ENCODE results near the gene ITPK1. TPM values are rescaled to one million over a fixed set of nuclear protein-coding genes. Genes with fewer than 3 reads are reported as not detected.
A peak's percentile ranks its signal among the peaks of the same experiment; 100 is the strongest.

Gene ITPK1
- total RNA-seq, 1 donor from 2014 or later: 43.0 TPM

DNA sequence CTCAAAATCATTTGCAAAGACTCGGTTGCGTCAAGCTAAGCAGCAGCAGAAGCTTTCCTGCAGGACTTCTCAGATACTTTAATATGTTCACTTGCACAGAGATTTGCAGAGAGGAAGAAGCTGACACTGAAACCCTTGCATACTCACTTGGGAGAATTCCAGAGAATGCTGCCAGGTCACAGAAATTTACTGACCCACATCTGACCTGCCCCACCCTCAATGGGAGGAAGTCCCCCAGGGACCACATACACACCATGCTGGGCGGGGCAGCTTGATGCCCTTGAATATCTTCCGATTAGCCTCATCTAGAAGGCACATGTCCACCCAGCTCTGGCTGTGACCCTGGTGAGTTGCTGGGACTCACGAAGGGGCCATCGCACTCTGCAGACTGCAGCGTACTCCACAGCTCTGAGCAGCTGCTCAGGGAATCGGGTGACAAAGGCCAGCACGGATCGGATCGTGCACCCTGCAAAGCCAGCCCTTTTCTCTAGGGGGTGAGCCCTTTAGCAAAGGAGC, 83.2 kb downstream of the ITPK1 start:
- CTCF ChIA-PET: interaction anchor here (1.0 to 3.7 kb wide), 3 partner anchors 11 to 84 kb away, joined by 4 to 27 read pairs (median 5); partner anchors contain the start of gene ITPK1
- DNase-seq (no peak), ATAC-seq (ENCODE audit: low read depth) (peak; percentile 23)
- peaks cover 64% of the 10 kb centered on the region for H3K4me1 Mint-ChIP-seq
- TF ChIP-seq, protein P1, sequence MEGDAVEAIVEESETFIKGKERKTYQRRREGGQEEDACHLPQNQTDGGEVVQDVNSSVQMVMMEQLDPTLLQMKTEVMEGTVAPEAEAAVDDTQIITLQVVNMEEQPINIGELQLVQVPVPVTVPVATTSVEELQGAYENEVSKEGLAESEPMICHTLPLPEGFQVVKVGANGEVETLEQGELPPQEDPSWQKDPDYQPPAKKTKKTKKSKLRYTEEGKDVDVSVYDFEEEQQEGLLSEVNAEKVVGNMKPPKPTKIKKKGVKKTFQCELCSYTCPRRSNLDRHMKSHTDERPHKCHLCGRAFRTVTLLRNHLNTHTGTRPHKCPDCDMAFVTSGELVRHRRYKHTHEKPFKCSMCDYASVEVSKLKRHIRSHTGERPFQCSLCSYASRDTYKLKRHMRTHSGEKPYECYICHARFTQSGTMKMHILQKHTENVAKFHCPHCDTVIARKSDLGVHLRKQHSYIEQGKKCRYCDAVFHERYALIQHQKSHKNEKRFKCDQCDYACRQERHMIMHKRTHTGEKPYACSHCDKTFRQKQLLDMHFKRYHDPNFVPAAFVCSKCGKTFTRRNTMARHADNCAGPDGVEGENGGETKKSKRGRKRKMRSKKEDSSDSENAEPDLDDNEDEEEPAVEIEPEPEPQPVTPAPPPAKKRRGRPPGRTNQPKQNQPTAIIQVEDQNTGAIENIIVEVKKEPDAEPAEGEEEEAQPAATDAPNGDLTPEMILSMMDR (IDR thresholded peaks at IDR 0.05): no peak
- H3K27me3 Mint-ChIP-seq: no peaks in the 10 kb centered on the region
- peak overlapping the region; percentile 82 for H3K27ac Mint-ChIP-seq
- H3K36me3 Mint-ChIP-seq (ENCODE audit: low read depth): peaks cover 3% of the 10 kb centered on the region
- intact Hi-C loops (cut with micrococcal nuclease): loop anchor here (5.0 kb wide), 1 partner anchor 80 kb away; no protein-coding TSS in a partner anchor
- POLR2A ChIA-PET: interaction anchor here (0.9 to 1.9 kb wide), 2 partner anchors 28 to 81 kb away, joined by 3 to 6 read pairs; no protein-coding TSS in a partner anchor
- peak overlapping the region; percentile 46 for H3K4me3 Mint-ChIP-seq
- H3K9me3 Mint-ChIP-seq: no peaks in the 10 kb centered on the region

DNA sequence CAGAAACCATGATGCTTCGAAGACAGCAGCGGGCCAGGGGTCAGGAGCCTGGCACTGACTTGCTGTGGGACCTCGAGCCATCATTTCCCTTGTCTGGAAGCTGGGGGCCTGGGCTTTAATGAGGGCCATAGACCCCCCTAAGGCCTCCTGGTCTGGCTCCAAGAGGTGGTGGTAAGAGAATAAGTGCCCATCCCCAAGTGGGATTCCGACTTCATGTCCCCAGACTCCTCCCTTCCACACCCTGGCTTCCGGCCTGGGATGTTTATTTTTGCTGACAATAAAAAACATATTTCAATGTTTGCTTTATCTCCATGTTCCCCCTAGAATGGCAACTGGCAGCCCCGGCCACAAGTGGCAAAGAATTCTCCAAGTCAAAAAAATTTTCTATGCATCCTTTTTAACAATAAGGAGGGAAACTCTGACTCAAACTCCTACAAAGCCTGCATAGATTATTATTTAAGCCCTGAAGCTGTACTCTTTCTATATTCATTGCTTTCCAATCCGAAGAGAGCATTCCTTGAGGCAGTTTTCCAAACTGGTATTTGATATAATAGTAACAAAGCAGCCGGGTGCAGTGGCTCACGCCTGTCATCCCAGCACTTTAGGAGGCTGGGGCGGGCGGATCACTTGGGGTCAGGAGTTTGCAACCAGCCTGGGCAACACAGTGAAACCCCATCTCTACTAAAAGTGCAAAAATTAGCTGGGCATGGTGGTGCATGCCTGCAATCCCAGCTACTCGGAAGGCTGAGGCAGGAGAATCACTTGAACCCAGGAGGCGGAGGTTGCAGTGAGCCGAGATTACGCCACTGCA, 84.0 kb downstream of the ITPK1 start:
- Mint-ChIP-seq H3K27ac (peak overlapping the region; percentile 53), H3K9me3 (no peaks in the 10 kb centered on the region)
- ATAC-seq (ENCODE audit: low read depth): no peak

DNA sequence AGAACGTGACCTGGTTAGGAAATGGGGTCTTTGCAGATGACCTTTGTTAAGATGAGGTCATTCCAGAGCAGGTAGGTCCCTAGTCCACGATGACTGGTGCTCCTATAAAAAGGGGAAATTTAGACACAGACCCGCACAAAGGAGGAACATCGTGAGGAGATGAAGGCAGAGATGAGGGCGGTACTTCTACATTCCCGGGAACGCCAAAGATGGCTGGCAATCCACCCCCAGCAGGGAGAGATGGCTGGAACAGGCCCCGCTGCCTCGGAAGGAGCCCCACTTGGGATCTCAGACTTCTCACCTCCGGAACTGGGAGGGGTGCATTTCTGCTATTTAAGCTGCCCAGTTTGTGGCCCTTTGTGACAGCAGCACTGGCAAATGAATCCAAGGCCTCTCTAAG, 85.0 kb downstream of the ITPK1 start:
- CTCF ChIA-PET: no interaction called here
- ATAC-seq (ENCODE audit: low read depth): no peak
- intact Hi-C loops (cut with micrococcal nuclease): loop anchor here (5.0 kb wide), 1 partner anchor 78 kb away; no protein-coding TSS in a partner anchor
- no peak for DNase-seq
- H3K4me1 Mint-ChIP-seq: peaks cover 58% of the 10 kb centered on the region
- peaks cover 3% of the 10 kb centered on the region for H3K36me3 Mint-ChIP-seq (ENCODE audit: low read depth)
- no peak overlapping the region for H3K27ac Mint-ChIP-seq
- TF ChIP-seq, protein P1 (IDR thresholded peaks at IDR 0.05): no peak
- H3K27me3 Mint-ChIP-seq: no peaks in the 10 kb centered on the region
- POLR2A ChIA-PET: no interaction called here
- no peaks in the 10 kb centered on the region for H3K9me3 Mint-ChIP-seq
- H3K4me3 Mint-ChIP-seq: no peak overlapping the region

More for the DNA sequence above, 84.0 kb downstream of the ITPK1 start:
- peaks cover 3% of the 10 kb centered on the region for H3K36me3 Mint-ChIP-seq (ENCODE audit: low read depth)
- CTCF ChIA-PET: interaction anchor here (1.0 to 3.7 kb wide), 2 partner anchors 10 to 82 kb away, joined by 5 to 27 read pairs; partner anchors contain the start of gene ITPK1
- POLR2A ChIA-PET: interaction anchor here (1.9 kb wide), 1 partner anchor 82 kb away, joined by 6 read pairs; no protein-coding TSS in a partner anchor
- H3K27me3 Mint-ChIP-seq: no peaks in the 10 kb centered on the region
- intact Hi-C loops (cut with micrococcal nuclease): loop anchor here (5.0 kb wide), 1 partner anchor 79 kb away; no protein-coding TSS in a partner anchor
- TF ChIP-seq, protein P1 (IDR thresholded peaks at IDR 0.05): no peak
- peak overlapping the region; percentile 35 for H3K4me3 Mint-ChIP-seq
- peaks cover 62% of the 10 kb centered on the region for H3K4me1 Mint-ChIP-seq
- no peak for DNase-seq

DNA sequence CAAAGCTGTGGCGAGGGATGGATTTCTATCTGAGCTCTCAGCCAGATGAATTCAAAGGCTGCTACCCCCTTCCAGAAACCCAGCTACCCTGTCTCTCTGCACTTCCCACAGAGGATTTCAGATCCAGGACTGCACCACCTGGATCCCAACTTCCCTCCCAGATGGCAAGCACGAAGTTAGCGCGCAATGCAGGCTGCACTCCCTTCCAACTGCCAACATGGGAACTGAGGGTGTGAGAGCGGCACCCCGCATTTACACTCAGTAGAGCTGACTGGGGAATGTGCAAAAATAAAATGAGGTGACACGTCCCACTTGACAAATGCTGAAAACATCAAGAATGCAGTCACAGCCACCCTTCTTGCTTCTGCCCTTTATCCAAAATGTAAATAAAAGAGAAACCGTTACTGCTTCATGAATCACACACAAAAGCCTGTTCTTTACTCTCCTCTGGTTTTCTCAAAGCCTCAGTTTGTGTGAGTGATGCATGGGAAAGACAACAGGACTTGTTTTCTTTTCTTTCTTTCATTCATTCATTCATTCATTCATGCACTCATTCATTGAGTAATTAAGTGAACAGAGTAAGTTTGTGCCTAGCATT, 85.7 kb downstream of the ITPK1 start:
- POLR2A ChIA-PET: no interaction called here
- H3K9me3 Mint-ChIP-seq: no peaks in the 10 kb centered on the region
- H3K27ac Mint-ChIP-seq: no peak overlapping the region
- ATAC-seq (ENCODE audit: low read depth) (no peak), DNase-seq (no peak)
- H3K27me3 Mint-ChIP-seq: no peaks in the 10 kb centered on the region
- TF ChIP-seq, protein P1 (IDR thresholded peaks at IDR 0.05): no peak
- peaks cover 55% of the 10 kb centered on the region for H3K4me1 Mint-ChIP-seq
- H3K4me3 Mint-ChIP-seq: no peak overlapping the region
- intact Hi-C loops (cut with micrococcal nuclease): loop anchor here (5.0 kb wide), 1 partner anchor 78 kb away; no protein-coding TSS in a partner anchor
- peaks cover 5% of the 10 kb centered on the region for H3K36me3 Mint-ChIP-seq (ENCODE audit: low read depth)
- CTCF ChIA-PET: no interaction called here

DNA sequence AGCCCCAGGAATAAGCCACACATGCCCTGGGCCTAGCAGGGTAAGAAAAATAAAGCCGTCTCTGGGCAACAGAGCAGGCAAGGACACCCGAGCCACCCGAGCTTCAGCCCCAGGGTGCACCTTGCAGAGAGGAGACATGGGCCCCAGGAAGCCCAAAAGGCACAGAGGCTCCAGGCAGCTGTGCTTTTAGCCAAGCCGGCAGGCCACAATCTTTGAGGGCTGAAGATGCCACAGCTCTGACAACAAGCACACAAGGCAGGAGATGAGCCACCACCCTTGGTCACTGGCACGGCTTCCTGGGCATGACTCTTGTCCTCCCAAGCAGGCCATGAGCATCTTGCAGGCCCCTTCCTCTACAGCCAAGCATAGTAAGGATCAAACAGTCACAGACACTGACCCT, 86.3 kb downstream of the ITPK1 start:
- Mint-ChIP-seq H3K9me3 (no peaks in the 10 kb centered on the region), H3K27ac (no peak overlapping the region), H3K27me3 (no peaks in the 10 kb centered on the region), H3K4me1 (peaks cover 50% of the 10 kb centered on the region), H3K4me3 (no peak overlapping the region), H3K36me3 (ENCODE audit: low read depth) (peaks cover 5% of the 10 kb centered on the region)
- ATAC-seq (ENCODE audit: low read depth) (no peak), DNase-seq (no peak)
- intact Hi-C loops (cut with micrococcal nuclease): no loop called here
- TF ChIP-seq, protein P1 (IDR thresholded peaks at IDR 0.05): no peak
- ChIA-PET POLR2A (no interaction called here), CTCF (no interaction called here)

All from activated B cell treated with CpG ODN at 0.5 μM for 24 hours (primary cell).